Effector CD8-positive, alpha-beta T cell (primary cell): ENCODE data around the gene IFNA16.
"Not testable (repeated sequence)": the region's sequence is repeated elsewhere in the genome, so short reads cannot be mapped to it uniquely, and the experiment has no call there.

Experiments used
- DNase-seq: peaks from one replicate; lab custom pipeline; 2025; lab: John Stamatoyannopoulos, UW
- total RNA-seq, 4 experiments: gene quantifications; one replicate each; lab custom pipeline; 2026; lab: John Stamatoyannopoulos, UW

IFNA16 gene
- total RNA-seq: 0 reads per million in 4 experiments

DNA sequence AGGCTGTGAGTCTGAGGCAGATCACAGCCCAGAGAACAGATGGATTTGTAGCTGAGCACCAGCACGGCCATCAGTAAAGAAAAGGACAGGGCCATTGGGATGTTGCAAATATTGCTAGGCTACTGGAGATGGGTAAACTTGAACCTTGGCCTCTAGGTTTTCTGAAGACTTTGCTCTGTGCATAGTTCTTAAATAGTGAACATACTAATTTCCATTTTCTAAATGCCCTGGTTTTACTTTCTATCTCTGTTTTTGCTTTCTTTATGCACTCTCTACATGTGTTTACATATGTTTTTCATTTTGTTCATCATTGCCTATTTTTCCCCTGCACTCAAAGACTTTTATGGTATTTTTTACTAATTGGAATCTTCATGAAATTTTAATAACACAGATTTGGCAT lies at the start of gene IFNA16:
Gene IFNA16, minus strand, starts transcription at position 101 of the 400 bp plus-strand sequence. Its CDS starts 6 bp downstream, at position 95.
- DNase-seq: not testable (repeated sequence)

DNA sequence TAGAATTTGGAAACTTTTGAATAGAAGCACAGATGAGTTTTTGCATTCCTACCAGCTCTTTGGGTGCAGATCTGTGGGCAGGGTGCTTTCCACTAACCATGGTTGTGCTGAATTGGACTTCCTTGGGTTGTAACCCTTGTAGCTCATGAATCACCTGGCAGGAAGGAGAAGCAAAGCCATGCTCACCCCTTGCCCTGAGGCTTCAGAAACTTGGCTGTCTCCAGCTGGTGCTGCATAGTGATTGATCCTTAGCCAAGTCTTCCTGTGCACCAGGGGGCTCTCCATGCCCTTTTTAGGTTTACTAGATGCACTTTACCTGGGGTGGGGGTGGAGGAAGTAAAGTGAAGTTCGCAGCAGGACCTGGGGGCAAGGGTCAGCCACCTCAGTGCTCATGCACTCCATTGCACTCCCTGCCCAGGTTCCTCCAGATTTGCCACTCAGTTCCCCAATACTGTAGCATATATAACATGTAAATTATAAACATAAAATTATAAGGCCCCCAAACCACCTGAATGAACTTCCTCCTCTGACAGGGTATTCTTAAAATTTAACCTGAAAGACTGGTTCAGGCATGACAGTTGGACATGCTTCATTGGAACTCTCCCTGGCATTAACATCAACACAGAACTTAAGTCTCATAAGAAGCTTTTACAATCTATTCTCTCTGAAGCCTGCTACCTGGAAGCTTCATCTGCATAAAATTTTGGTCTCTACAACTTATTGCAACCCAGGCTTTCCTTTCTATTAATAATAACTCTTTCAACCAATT lies 48.5 kb upstream of the IFNA16 start:
- no peak for DNase-seq

DNA sequence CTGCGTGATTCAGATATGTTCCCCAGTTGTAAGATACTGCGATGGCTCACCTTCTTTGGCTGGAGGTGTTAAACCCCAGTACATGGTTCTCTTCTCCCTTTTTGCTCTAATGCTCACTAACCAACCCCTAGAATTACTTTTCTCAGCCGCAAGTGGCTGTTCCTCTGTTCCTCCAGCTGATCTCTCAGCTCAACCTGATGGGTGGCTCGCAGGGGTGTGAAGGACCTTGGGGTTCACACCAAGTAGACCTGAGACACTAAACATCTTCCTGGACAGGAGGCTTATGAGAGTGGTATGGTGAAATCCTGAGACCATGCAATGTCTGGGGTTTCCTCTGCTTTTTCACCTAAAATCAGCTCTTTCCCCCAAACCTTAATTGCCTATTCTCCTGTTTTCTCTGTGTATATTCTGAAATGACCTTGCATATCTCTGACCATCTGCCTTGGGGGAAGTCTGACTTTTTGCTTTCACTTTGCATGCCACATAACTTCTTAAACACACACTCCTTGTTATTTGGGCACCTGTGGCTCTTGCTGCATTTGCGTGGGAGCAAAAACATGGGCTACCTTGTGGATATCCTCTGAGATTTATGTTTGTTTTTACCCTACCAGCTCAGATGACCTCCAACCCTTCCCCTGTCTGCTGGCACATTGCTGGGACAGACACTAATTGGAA lies 38.6 kb upstream of the IFNA16 start:
- no peak for DNase-seq

GRCh38 chr9:21252721-21253547 lies 35.8 kb upstream of the IFNA16 start:
- no peak for DNase-seq

DNA sequence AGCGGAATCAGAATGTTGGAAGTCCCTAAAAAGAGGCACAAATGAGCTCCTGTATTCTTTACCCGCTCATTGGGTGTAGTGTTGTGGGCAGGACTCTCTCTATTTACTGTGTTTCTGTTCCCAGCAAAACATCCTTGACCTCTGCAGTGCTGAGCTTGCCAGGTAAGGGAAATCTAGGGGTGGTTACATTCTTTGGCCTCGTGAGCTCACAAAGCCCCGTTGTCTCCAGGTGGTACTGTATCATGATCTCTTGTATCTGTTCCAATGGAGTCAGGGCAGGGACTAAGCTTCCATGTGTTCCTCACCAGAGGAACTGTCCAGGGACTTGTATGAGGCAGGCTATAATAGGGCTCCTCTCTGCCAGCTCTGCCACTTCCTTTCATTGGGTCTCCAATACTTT lies 34.5 kb upstream of the IFNA16 start:
- no peak for DNase-seq

DNA sequence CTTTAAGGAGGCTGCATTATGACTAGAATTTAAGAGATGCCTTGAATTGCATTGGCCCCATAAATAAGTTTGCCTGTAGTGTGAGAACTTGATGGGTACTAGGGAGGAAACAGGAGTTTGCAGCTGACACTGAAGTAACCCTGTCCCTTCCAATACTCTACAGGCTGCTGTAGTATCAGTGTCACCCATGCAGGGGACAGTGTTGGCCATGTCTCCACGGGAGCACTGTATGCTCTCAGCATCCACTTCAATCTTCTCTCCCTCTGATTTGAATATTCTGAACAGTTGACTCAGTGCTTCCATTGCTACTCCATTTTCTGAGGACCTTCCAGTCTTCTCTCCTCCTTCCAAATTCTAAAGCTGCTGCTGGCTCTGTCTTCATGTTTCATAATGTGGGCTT lies 34.1 kb upstream of the IFNA16 start:
- DNase-seq: no peak

DNA sequence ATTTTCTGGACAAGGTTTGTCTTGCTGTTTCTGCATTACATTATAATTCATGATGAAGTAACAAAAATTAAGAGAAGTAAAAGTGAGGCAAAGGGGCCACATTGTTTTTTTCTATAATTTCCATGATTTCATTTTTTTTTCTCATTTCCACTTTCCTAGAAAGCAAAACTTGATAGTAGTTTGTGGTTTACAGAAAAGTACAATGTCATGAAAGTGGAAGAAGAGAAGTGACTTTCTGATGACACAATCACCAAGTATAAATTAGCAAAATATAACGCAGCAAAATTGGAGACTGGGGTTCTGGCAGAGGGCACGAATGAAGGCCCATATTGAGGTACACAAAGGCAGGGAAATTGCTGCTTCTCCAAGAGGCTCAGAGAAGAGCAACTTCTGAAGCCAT lies 27.7 kb upstream of the IFNA16 start:
- no peak for DNase-seq

GRCh38 chr9:21239911-21240310 lies 22.8 kb upstream of the IFNA16 start, which contains the start of gene IFNA14:
TSS of gene IFNA14 (minus strand) at chr9:21240005. CDS start at chr9:21239935, 70 bp downstream.
- no peak for DNase-seq

- DNase-seq: not testable (repeated sequence)
Observed at GRCh38 chr9:21236360-21236714, 19.2 kb upstream of the IFNA16 start.

DNA sequence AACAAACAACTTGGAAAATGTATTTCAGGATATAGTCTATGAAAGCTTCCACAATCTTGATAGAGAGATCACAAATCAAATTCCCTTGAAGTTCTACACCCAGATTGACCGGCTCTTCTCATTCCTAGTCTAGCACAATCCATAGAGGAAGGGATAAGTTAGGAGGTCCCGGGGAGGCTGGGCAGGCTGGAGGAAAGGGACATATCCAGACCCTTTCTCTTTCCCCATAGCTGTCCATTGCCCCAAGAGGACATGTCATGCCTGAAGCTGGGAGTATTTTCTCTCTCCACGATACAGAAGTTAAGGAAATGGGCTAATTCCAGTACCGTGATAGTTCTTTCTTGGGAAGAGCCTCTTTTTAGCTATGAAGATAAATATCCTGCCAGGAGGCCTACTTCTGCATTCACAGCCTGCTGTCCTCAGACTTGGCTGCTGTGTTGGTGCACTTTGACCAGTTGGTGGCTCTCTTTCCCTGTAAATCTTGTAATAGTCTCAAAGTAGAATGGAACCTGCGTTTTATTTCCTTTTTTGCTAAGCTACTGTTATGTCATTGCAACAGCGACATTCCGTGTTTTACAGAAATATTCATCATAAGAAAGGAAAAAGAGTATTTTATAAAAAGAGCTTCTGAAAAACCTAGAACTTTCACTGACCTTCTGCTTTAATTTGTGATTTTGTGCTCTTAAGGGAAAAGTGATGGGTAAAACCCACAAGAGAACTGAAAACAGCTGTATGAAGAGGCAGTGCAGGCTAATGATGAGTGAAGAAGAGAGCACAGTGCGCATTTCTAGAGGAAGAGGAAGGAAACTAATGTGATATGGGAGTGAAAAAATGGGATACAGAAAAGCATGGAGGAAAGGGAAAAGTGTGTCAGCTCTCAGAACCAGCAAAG lies 18.6 kb upstream of the IFNA16 start:
- not testable (repeated sequence) for DNase-seq

DNA sequence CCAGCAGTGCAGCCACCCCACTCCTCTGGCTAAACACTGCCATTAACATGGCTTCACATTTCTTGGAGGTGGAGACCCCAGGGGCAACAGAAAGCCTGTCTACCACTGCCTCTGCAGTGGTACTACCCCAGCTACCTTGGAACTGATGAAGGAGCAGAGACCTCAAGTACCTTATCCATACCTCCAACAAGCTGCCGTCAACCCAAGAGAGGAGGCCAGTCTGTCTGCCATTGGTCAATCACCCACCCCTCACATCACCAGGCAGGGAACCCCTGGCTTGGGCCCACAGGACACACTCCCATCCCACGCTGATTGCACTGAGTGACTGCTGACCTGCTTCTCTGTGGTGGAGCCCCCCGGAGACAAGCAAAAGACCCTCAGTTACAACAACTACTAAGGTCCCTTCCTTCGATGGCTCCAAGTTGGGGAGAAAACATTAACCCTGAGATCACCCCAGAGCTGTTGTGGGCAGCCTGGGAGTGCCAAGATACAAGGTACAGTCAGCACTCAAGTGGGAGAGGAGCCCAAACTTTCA lies 17.1 kb upstream of the IFNA16 start:
- DNase-seq: no peak

GRCh38 chr9:21233258-21233657 lies 16.1 kb upstream of the IFNA16 start:
- DNase-seq: no peak

DNA sequence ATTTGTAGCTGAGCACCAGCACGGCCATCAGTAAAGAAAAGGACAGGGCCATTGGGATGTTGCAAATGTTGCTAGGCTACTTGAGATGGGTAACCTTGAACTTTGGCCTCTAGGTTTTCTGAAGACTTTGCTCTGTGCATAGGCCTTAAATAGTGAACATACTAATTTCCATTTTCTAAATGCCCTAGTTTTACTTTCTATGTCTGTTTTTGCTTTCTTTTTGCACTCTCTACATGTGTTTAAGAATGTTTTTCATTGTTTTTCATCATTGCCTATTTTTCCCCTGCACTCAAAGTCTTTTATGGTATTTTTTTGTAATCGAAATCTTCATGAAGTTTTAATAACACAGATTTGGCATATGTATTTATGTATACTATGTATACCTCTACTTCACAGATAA lies 11.0 kb upstream of the IFNA16 start, which contains the start of gene IFNA17:
Gene IFNA17, minus strand, starts transcription at position 101 of the 400 bp plus-strand sequence. Its CDS starts 49 bp downstream, at position 52.
- DNase-seq: no peak

GRCh38 chr9:21213411-21214326 lies 3.4 kb downstream of the IFNA16 start:
- DNase-seq: not testable (repeated sequence)

DNA sequence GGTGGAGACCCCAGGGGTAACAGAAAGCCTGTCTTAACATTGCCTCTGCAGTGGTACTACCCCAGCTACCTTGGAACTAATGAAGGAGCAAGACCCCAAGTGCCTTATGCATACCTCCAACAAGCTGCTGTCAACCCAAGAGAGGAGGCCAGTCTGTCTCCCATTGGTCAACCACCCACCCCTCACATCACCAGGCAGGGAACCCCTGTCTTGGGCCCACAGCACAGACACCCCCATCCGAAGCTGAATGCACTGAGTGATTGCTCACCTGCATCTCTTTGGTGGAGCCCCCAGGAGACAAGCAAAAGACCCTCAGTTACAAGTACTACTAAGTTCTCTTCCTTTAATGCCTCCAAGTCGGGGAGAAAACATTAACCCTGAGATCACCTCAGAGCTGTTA lies 5.0 kb downstream of the IFNA16 start:
- not testable (repeated sequence) for DNase-seq

- DNase-seq: not testable (repeated sequence)
Observed at GRCh38 chr9:21210782-21211181, 6.3 kb downstream of the IFNA16 start.

GRCh38 chr9:21210311-21210710 lies 6.8 kb downstream of the IFNA16 start:
- DNase-seq: no peak

DNA sequence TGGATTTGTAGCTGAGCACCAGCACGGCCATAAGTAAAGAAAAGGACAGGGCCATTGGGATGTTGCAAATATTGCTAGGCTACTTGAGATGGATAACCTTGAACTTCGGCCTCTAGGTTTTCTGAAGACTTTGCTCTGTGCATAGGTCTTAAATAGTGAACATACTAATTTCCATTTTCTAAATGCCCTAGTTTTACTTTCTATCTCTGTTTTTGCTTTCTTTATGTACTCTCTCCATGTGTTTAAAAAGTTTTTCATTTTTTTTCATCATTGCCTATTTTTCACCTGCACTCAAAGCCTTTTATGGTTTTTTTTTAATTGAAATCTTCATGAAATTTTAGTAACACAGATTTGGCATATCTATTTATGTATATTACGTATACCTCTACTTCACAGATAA lies 10.1 kb downstream of the IFNA16 start, which contains the start of gene IFNA10:
Gene IFNA10, minus strand, starts transcription at position 101 of the 400 bp plus-strand sequence. Its CDS starts 46 bp downstream, at position 55.
- not testable (repeated sequence) for DNase-seq

GRCh38 chr9:21205204-21205603 lies 11.9 kb downstream of the IFNA16 start:
- DNase-seq: no peak

DNA sequence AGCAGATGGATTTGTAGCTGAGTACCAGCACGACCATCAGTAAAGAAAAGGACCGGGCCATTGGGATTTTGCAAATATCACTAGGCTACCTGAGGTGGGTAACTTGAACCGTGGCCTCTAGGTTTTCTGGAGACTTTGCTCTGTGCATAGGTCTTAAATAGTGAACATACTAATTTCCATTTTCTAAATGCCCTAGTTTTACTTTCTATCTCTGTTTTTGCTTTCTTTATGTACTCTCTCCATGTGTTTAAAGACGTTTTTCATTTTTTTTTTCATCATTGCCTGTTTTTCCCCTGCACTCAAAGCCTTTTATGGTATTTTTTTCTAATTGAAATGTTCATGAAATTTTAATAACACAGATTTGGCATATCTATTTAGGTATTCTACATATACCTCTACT lies 15.0 kb downstream of the IFNA16 start, which contains the start of gene IFNA7:
Gene IFNA7, minus strand, starts transcription at position 101 of the 400 bp plus-strand sequence. Its CDS starts 40 bp downstream, at position 61.
- DNase-seq: not testable (repeated sequence)
